Fibroblast of skin of right quadriceps (primary cell): ENCODE data around the gene ZKSCAN4.
A peak's percentile ranks its signal among the peaks of the same experiment; 100 is the strongest.

Source experiments
- DNase-seq: peaks from one replicate; pipeline ENCODE4 v3.0.0-alpha.2; 2013

Gene ZKSCAN4

GRCh38 chr6:28245206-28245941, 6.7 kb downstream of the ZKSCAN4 start:
- DNase-seq, result no peak

- no peak for DNase-seq
Observed at GRCh38 chr6:28243946-28244345, 8.1 kb downstream of the ZKSCAN4 start.

DNA sequence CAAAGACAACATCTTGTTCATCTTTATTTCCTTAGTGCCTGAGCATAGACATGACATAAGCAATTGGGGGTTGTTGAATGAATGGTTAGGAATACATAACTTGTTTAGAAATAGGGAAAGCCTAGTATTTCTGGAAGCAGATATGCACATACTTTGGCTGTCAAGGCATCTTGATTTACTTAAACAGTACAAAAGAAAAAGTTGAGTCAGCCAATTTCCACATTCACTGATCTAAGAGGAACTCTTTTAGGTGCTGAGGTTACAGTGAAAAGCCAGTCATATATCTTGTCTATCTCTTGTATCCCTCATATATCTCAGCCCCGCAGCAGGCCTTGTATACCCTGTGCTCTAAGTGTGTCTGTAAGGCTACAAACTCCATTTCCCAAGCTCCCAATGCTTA, 11.6 kb downstream of the ZKSCAN4 start:
- DNase-seq, result no peak

- DNase-seq, result no peak
Observed at GRCh38 chr6:28239636-28240035, 12.4 kb downstream of the ZKSCAN4 start.

DNA sequence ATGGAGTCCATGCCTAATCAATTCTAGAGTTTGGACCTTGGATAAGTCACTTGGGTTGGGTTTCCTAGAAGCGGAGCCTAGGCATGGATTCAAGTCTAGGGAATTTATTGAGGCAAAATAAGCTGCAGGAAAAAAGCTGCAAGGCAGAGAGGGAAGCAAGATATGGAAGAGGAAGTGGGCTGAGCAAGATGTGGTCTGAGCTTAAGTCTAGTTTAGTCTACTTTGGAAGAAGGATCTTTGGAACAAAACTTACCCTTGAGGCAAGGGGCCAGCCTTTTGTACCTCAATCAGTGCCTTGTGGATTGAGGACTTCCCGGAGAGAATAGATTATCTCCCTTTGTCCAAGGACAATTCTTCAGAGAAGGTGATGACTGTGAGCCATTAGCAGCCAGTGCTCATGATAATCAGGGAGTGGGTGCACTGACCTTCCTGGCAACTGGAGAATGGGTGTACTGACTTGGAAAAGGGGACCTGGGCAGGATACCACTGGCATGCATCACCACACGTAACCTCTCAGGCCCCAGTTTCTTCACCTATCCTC, 16.1 kb downstream of the ZKSCAN4 start:
- no peak for DNase-seq

DNA sequence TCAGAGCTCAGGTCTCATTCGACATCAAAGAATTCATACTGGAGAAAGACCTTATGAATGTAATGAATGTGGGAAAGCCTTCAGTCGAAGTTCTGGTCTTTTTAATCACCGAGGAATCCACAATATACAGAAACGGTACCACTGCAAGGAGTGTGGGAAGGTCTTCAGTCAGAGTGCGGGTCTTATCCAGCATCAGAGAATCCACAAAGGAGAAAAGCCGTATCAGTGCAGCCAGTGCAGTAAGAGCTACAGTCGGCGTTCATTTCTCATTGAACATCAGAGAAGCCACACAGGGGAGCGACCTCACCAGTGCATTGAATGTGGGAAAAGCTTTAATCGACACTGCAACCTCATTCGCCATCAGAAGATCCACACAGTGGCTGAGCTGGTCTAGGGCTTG, 19.3 kb downstream of the ZKSCAN4 start:
- DNase-seq, result no peak

- no peak for DNase-seq
Observed at GRCh38 chr6:28226460-28226859, 25.6 kb downstream of the ZKSCAN4 start.

DNA sequence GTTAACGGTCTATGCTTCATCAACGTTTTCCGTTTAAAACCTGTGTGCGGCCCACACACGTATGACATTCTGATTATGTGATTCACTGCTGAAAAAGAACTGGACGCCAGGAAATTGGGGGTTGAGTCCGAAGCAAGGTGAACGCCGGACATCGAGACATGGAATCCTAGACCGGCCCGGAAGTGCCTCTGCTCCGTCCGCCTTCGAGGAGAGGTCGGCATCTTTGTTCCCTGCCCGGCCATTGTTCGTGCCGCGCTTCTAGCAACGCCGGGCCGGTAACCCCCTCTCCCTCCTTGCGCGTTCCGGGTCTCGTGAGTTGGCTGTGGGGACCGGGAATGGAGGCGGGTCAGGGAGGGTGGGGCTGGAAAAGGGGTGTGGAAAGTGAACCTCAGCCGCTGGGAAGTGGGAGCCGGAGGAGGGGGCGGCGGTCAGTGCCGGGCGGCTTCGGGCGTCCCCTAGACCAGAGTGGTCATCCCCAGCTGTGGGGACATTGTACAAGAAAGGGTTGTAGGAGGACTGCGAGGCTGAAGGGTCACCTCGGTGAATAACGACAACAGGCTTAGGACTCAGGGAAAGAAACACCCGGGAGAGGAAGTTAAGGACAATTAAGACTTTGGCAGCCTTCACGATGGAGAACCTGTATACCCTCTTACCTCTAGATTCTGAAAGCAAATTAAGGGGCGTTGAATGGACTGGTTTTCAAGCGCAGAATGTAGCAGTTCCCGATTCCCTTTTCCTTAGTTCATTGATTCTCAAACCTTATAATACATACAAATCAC, 26.8 kb downstream of the ZKSCAN4 start, which contains the start of gene ZSCAN9:
TSS of gene ZSCAN9 (plus strand) at position 220 of the 779 bp plus-strand sequence. CDS start 1,810 bp downstream, outside the sequence.
- peak; percentile 83 for DNase-seq

- no peak for DNase-seq
Observed at GRCh38 chr6:28224131-28225055, 27.7 kb downstream of the ZKSCAN4 start.

- DNase-seq, result no peak
Observed at GRCh38 chr6:28220257-28221133, 31.6 kb downstream of the ZKSCAN4 start.

- DNase-seq, result peak; percentile 69
Observed at GRCh38 chr6:28218312-28219248, 33.5 kb downstream of the ZKSCAN4 start.

- no peak for DNase-seq
Observed at GRCh38 chr6:28217890-28218289, 34.2 kb downstream of the ZKSCAN4 start.

DNA sequence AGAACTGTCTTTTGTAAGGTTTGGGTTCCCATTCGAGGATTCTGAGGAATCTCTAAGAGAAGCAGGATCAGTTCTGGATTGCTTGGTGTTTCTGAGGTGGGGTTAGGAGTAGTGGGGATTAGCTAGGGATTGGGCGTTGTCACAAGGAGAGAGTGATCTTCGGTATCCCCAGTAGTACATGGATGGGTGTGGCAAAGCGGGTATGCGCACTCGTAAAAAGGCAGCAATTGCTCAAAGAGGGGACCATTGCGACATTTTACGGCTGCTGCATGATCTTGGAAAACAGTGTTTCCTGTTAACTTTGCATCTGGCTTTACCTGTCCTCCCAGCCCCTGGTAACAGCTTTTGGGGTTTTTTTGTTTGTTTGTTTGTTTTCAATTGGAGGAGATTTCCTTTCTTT, 36.6 kb downstream of the ZKSCAN4 start:
- no peak for DNase-seq

GRCh38 chr6:28213213-28213523, 38.9 kb downstream of the ZKSCAN4 start:
- no peak for DNase-seq

DNA sequence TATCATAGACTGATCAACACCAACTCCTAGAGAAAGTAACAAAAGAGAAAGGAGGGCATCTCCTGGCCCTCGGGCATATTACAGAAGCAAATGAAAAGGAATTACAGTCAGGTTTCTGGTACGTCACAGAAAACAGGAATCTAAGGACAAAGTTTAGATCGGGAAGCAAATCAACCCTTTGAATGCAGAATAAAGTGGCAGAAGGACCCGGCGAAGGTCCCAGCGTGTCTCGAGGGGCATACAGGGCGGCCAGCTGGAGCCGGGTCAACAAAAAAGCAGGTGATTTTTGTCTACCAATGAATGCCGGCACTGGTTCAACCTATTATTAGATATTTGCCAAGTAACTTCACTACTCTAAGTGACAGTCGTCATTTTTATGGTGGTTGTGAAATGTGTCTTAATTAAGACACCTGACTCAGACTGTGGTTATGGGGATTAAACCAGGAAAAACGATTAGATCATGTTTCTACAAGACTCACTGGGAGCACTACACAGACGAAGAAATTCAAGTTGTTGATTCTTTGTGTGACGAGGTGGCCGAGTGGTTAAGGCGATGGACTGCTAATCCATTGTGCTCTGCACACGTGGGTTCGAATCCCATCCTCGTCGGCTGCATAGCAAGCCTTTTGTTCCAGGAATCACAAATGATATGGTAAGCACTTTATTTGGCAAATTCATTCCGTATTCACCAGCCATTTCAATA, 39.4 kb downstream of the ZKSCAN4 start:
- peak; percentile 85 for DNase-seq

DNA sequence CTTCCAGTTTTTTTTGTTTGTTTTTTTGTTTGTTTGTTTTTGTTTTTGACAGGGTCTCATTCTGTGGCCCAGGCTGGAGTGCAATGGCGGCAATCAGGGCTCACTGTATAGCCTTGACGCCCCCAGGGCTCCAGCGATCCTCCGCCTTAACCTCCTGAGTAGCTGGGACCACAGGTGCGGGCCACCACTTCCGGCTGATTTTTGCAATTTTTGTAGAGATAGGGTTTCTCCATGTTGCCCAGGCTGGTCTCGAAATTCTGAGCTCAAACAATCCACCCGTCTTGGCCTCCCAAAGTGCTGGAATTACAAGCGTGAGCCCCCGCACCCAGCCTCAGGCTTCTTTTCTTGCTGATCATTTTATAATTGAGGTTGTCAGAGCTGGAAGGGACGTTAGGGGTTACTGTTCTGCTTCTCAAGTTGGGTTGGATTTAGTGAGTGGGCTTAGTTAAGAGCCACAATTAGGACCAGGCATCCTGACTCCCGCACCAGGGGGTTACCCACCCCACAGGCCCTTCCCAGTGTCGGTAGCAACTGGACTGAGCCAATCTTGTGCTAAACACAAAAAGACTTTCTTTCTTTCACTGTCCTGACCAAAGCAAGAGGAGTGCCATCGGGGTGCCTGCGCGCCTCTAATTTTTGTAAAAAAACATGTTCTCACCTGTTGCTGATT, 40.1 kb downstream of the ZKSCAN4 start:
- no peak for DNase-seq

DNA sequence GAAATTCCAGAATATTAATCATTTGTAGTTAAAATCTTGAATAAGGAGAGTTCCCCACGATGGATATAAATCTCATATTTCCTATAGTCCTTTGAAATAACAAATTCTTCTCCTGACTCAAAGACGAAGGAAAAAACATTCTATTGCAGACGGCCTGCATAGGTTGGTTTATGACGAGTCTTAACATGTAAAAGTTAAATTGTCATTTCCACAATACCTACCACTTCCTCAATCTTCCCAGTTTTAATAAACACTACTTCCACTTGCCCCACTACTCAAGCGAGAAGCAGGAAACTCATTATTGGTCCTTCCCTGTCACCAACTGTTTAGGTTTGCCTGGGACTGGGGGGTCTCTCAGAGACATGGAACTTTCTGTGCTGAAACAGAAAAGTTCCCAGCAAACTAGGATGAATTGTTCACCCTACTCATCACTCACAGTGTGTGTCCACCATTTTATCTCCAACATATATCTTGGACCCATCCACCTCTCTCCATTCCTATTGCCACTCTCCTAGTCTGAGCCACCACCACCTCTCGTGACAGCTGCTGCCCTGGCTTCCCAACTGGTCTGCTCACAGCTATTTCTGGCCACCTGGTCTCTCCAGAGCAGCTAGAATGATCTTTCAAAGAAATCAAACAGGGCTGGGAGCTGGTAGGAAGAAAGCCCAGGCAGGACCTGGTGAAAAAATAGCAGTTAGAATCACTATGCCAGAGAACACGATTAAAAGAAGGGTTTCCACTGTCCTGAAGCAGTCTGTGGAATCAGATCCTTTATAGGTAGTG, 42.1 kb downstream of the ZKSCAN4 start:
- DNase-seq, result no peak

DNA sequence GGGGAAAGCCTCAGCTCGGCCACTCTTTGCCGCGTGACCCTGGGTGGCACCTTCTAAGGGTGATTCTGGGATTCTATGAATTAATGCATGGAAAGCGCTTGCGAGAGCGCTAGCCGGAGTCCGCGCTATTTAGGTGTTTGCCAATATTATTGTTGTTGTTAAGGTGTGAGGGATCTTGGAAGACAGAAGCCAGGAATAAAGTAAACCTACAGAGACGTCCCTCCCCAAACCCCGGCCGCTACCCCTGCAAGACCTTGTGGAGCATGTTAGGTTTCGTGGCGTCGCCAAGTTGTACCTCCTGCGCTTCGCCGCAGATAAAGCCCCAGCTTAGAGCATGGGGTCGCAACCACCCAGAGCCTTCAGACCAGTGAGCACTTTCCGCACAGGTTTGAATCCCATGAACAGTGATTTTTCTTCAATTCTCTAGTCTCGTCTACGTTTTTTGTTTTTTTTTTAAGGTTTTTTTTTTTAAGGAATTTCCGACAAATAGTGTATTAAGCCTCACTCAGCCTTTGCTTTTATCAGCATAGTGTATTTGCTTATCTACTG, 43.9 kb downstream of the ZKSCAN4 start:
- DNase-seq, result no peak
